Ectodermal cell (in vitro differentiated cells): ENCODE results near the gene C1QTNF3.

ENCODE experiments used
- H3K27ac ChIP-seq: 2 replicates; pipeline ENCODE4 v1.7.0; 2013; ENCODE audit warnings: mild to moderate bottlenecking, low read depth, low read length; ENCODE audit not compliant: insufficient read depth, poor library complexity, severe bottlenecking
- H3K27me3 ChIP-seq: 2 replicates; pipeline ENCODE4 v1.7.0; 2013; ENCODE audit warnings: mild to moderate bottlenecking, low read length; ENCODE audit not compliant: insufficient read depth, control insufficient read depth, poor library complexity, severe bottlenecking
- H3K36me3 ChIP-seq: one replicate; pipeline ENCODE4 v1.7.0; 2013; ENCODE audit warnings: low read length; ENCODE audit not compliant: control insufficient read depth, insufficient read depth
- H3K4me1 ChIP-seq: one replicate; pipeline ENCODE4 v1.7.0; 2013; ENCODE audit warnings: low read length; ENCODE audit not compliant: control insufficient read depth, insufficient read depth
- H3K4me3 ChIP-seq: 2 replicates; pipeline ENCODE4 v1.7.0; 2013; ENCODE audit warnings: low read depth, low read length, control low read depth; ENCODE audit not compliant: insufficient read depth
- H3K9me3 ChIP-seq: 2 replicates; pipeline ENCODE4 v1.7.0; 2013; ENCODE audit warnings: mild to moderate bottlenecking, low read length, moderate library complexity; ENCODE audit not compliant: control insufficient read depth
- WGBS, 2 experiments: methylation state at CpG; one replicate each; pipeline ENCODE4 v1.1.7; 2013; ENCODE audit warnings: missing lambda C conversion rate in 2 of 2; 5-methylcytosine and 5-hydroxymethylcytosine counted together

Gene C1QTNF3

DNA sequence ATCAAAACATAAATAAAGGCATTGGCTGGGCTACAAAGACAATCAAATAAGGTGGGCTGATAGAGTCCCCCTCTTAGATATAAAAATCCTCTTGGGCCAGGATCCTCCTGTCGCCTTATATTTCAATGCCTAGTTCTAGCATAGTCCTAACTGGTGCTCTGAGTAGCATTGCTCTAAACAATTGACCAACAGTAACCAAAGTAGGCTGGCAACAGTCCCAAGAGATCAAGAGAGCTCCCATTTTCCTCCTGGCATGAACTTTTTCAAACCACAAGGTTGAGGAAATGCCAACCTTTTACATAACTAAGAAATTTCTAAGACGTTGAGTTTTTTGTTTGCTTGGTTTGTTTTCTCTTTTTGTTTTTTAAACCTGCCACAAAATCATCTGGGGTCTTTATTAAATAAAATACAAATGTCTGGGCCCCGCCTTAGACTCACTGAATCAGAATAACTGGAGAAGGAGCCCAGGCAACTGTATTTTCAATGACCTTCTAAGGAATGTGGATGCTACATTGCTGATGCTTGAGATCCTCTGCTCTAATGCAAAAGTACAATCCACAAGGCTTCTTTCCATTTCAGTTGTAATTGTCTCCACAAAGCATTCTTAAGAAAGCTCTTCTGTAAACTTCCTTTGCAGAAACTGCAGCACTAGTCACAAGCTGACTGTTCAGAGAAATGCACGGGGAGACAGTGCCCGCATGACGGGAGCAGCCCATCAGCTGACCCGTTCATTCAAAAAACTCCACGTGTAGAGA is 61.4 kb downstream of the C1QTNF3 start:
- no peak overlapping the region for H3K27ac ChIP-seq
- no peaks in the 10 kb centered on the region for H3K4me1 ChIP-seq
- no peaks in the 10 kb centered on the region for H3K27me3 ChIP-seq
- no peak overlapping the region for H3K4me3 ChIP-seq
- 91% methylated on average over 7 to 8 of the region's 8 CpGs for WGBS, 2 experiments
- H3K36me3 ChIP-seq, result no peaks in the 10 kb centered on the region
- no peaks in the 10 kb centered on the region for H3K9me3 ChIP-seq

DNA sequence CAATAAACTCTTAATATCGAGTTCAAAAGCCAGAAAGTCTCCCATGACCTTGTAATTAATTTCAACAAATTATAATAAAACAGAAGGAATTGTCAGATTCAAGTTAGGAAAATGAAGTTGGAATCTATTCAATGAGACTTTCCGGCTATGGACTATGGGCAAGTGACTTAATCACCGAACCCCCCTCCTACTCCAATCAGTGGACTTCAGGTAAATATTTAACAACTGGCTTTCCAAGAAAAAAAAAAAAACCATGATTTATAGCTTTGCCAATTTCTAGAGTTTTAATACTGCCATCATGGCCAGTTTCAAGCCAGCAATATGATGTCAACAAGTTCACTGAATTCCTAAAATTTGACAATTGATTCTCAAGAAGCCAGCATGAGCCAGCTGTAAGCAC is 63.0 kb downstream of the C1QTNF3 start:
- Histone ChIP-seq H3K27ac (no peak overlapping the region), H3K9me3 (no peaks in the 10 kb centered on the region), H3K36me3 (no peaks in the 10 kb centered on the region), H3K4me1 (peaks cover 6% of the 10 kb centered on the region), H3K4me3 (no peak overlapping the region), H3K27me3 (no peaks in the 10 kb centered on the region)
- WGBS, 2 experiments, result 94 to 98% methylated on average over 3 of the region's 3 CpGs

DNA sequence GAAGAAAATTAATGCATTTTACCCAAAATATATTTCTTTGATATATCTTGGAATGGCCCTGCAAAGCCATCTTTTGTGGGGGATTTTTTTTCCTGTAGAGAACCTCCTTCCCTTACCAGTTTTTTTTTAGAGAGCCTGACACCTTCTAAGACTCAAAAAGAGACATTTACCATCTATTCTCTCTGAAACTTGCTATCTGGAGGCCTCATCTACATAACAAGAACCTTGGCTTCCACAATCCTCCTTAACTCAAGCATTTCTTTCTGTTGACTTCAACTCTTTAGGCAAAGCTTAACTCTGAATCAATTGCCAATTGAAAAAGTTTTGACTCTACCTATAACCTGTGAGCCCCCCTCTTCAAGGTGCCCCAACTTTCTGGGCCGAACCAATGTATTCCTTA is 64.7 kb downstream of the C1QTNF3 start:
- peaks cover 6% of the 10 kb centered on the region for H3K4me1 ChIP-seq
- H3K27me3 ChIP-seq, result no peaks in the 10 kb centered on the region
- no peak overlapping the region for H3K27ac ChIP-seq
- 79 to 85% methylated on average over 1 of the region's 1 CpG for WGBS, 2 experiments
- H3K4me3 ChIP-seq, result no peak overlapping the region
- H3K9me3 ChIP-seq, result no peaks in the 10 kb centered on the region
- H3K36me3 ChIP-seq, result no peaks in the 10 kb centered on the region

DNA sequence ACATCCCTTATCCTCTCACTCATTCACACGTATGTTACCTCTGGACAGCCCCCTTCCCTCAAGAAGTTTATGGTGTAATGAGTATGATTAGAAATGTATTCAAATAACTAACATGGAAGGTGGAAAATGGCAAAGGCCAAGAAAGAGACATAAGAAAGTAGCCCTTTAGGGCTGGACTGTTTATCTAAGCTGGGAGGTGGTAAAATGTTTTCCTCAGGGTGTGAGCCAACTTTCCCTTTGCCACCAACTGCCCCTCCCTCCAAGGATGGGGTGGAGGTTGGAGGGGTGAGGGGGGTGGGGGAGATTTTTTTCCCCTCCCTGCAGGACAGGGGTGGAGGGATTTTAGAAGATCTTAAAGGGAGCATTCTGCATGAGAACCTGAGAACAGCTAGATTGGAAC is 66.7 kb downstream of the C1QTNF3 start:
- Histone ChIP-seq H3K27ac (no peak overlapping the region), H3K4me1 (peaks cover 6% of the 10 kb centered on the region), H3K36me3 (no peaks in the 10 kb centered on the region), H3K9me3 (no peaks in the 10 kb centered on the region), H3K4me3 (no peak overlapping the region), H3K27me3 (no peaks in the 10 kb centered on the region)
- no CpG with 5 or more reads among the region's 1 CpG for WGBS, 2 experiments

DNA sequence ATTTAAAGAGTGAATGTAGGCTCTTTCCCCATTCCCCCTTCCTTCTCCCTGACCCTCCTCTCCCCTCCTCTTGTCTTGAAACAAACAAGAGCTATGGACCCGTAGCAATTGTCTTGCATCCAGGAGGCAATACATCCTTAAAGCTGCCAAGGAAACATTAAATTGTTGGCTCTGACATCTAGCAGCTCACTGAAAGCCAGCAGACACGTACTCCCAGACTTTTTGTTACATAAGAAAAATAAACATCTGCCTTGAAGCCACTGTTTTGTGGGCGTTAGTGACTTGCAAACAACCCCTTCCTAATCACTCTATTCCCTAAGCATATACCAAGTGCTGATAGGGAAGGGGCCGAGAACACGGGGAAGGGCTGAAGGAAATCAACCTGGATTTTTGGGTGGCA is 67.2 kb downstream of the C1QTNF3 start:
- 69 to 74% methylated on average over 5 of the region's 5 CpGs for WGBS, 2 experiments

DNA sequence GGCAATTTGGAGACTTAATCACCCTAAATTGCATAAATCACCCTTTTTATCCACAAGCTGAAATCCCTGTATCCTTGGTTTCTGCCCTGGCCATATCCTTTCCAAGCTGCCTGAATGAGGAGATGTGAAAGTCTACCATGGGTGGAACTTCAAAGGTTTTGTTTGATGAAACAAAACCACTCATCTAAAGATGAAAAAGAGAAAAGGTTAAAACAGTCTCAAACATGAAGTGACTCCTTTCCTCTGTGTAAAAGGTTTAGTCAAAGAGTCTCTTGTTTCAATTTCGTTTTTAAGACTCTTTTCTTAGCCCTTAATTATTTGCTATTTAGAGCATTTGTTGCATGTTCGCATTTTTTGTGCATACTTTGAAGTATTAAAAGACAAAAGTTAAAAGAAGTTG is 69.7 kb downstream of the C1QTNF3 start:
- Histone ChIP-seq H3K4me1 (peaks cover 6% of the 10 kb centered on the region), H3K27ac (peak overlapping the region; percentile 8), H3K27me3 (no peaks in the 10 kb centered on the region), H3K36me3 (no peaks in the 10 kb centered on the region), H3K4me3 (no peak overlapping the region), H3K9me3 (no peaks in the 10 kb centered on the region)
- WGBS, 2 experiments, result 91% methylated on average over 2 of the region's 2 CpGs; no CpG with 5 or more reads in 1 of the 2 experiments

More for the DNA sequence above, 67.2 kb downstream of the C1QTNF3 start:
- H3K4me3 ChIP-seq, result no peak overlapping the region
- no peaks in the 10 kb centered on the region for H3K36me3 ChIP-seq
- no peaks in the 10 kb centered on the region for H3K27me3 ChIP-seq
- H3K4me1 ChIP-seq, result peaks cover 6% of the 10 kb centered on the region
- H3K27ac ChIP-seq, result no peak overlapping the region
- H3K9me3 ChIP-seq, result no peaks in the 10 kb centered on the region

DNA sequence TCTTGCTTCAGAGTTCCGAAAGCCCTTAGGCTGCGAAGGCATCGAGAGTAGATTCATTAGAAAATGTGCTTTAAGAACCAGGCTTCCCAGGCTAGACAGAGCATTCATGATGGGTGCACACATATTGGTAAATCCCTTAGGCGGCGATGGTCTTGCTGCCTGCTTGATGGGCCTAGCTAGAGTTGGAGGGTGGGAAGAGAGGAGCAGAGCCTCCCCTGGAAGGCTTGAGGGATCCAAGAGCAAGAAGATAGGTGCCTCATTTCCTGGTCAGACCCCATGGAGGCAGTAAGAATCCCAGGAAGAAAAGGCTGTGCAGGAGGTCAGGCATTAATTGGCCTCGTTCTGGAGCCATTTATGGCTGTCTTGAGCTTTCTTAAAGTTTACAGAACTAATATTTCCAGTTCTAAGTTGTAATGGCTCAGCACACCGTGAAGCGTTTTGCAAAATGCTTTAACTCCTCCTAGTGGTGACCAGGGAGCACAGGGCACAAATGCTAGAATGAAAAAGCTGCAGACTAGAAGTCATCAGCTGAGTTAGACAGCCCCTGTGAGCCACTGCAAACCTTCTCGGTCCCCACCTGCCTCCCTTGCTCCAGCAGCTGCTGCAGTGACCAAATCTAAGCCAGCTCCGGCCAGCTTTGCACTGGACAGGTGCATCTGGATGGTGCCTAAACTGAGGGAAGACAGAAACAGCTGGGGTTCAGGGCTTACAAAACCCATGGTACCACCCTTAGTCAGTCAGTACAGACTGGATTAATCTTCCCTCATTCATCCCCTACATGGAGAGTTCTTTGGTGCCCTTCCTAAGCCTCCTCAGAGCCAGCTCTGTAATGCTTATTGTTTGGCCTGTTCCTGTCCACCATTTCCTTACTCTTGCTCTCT is 73.2 kb downstream of the C1QTNF3 start:
- no peaks in the 10 kb centered on the region for H3K9me3 ChIP-seq
- H3K27me3 ChIP-seq, result no peaks in the 10 kb centered on the region
- no peaks in the 10 kb centered on the region for H3K4me1 ChIP-seq
- no peak overlapping the region for H3K4me3 ChIP-seq
- no peak overlapping the region for H3K27ac ChIP-seq
- WGBS, 2 experiments, result 61 to 62% methylated on average over 10 of the region's 10 CpGs
- no peaks in the 10 kb centered on the region for H3K36me3 ChIP-seq

DNA sequence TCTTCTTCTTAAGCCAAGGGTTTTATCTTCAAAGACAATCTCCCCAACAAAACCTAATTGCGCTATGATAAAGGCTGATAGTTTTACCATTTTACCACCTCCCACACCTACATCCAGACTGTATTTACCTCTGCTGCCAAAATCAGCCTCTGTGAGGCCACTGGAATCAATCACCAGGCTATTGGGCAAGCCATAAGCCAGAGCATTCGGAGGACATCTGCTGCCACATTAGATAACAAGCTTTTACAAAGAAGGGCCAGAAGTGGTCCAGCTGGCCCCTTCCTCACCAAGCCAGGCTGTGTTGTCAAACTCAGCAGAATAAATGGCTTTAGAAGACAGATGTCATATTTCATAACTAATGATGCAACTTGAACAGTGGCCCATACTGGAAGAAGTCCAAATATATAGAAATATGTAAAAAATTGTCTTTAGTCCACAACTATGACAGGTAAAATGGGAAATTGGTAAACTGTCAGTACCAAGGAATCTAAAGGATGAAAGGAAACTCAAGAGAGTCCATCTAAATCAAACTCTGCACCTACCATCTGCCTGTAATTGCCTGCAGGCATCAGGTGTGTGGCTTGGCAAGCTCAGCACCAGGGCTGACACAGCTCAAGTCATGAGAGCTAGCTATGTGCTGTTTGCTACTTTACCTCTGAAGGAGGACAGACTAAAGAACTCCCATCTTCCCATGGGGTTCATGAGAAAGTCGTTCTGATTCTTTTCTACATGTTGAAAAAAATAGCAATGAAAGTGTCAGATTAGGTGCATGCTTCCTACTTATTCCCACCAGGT is 74.6 kb downstream of the C1QTNF3 start:
- Histone ChIP-seq H3K36me3 (no peaks in the 10 kb centered on the region), H3K27ac (no peak overlapping the region), H3K27me3 (no peaks in the 10 kb centered on the region), H3K4me3 (no peak overlapping the region), H3K9me3 (no peaks in the 10 kb centered on the region), H3K4me1 (no peaks in the 10 kb centered on the region)
- 92 to 100% methylated on average over 2 to 3 of the region's 3 CpGs for WGBS, 2 experiments
